Mammary epithelial cell (primary cell): ENCODE results near the gene TRMT10A.

Source experiments
- CTCF ChIP-seq, 2 donors: IDR thresholded peaks in 1 of 2; conservative IDR thresholded peaks in 1 of 2; 2 replicates each; pipeline ENCODE4 v1.5.1; 2011 to 2012; ENCODE audit warnings: inconsistent platforms in 2 of 2, low read length in 2 of 2, mild to moderate bottlenecking in 2 of 2, control low read depth in 1 of 2, low read depth in 1 of 2; ENCODE audit not compliant: insufficient read depth in 1 of 2; ENCODE audit errors: extremely low read depth in 1 of 2
- EZH2 ChIP-seq: IDR thresholded peaks from 2 replicates; pipeline ENCODE4 v1.6.1; 2012; ENCODE audit warnings: low read length, inconsistent platforms, borderline replicate concordance

GRCh38 chr4:99507762-99508161 is 56.1 kb downstream of the TRMT10A start:
- TF ChIP-seq CTCF (conservative IDR thresholded peaks at IDR 0.05 in 1 of 2, IDR thresholded peaks at IDR 0.05 in 1 of 2; ENCODE audit: extremely low read depth in 1 of 2, insufficient read depth in 1 of 2, low read depth in 1 of 2, low read length in 2 of 2) (no peak), EZH2 (no peak)
